ENCODE results near the gene OR7C1.
"Not testable (repeated sequence)": the region's sequence is repeated elsewhere in the genome, so short reads cannot be mapped to it uniquely, and the experiment has no call there.

The OR7C1 gene

DNA sequence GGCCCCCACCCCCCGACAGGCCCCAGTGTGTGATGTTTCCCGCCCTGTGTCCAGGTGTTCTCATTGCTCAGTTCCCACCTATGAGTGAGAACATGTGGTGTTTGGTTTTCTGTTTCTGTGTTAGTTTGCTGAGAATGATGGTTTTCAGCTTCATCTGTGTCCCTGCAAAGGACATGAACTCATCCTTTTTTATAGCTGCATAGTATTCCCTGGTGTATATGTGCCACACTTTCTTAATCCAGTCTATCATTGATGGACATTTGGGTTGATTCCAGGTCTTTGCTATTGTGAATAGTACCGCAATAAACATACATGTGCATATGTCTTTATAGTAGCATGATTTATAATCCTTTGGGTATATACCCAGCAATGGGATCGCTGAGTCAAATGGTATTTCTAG lies 57.3 kb downstream of the OR7C1 start:
- H3K9me3 ChIP-seq (ENCODE audit: control insufficient read depth, low read length); H3K4me3 ChIP-seq (ENCODE audit: insufficient read depth, low read depth, low read length); H3K27ac ChIP-seq (ENCODE audit: insufficient read depth, low read depth, low read length, poor library complexity, severe bottlenecking); H3K36me3 ChIP-seq (ENCODE audit: control insufficient read depth, insufficient read depth, low read length); H3K4me1 ChIP-seq (ENCODE audit: control insufficient read depth, insufficient read depth, low read length); H3K27me3 ChIP-seq (ENCODE audit: control insufficient read depth, insufficient read depth, low read length, poor library complexity, severe bottlenecking): not testable (repeated sequence)
- 73 to 91% methylated on average over 1 to 2 of the region's 4 CpGs for WGBS, 2 experiments

DNA sequence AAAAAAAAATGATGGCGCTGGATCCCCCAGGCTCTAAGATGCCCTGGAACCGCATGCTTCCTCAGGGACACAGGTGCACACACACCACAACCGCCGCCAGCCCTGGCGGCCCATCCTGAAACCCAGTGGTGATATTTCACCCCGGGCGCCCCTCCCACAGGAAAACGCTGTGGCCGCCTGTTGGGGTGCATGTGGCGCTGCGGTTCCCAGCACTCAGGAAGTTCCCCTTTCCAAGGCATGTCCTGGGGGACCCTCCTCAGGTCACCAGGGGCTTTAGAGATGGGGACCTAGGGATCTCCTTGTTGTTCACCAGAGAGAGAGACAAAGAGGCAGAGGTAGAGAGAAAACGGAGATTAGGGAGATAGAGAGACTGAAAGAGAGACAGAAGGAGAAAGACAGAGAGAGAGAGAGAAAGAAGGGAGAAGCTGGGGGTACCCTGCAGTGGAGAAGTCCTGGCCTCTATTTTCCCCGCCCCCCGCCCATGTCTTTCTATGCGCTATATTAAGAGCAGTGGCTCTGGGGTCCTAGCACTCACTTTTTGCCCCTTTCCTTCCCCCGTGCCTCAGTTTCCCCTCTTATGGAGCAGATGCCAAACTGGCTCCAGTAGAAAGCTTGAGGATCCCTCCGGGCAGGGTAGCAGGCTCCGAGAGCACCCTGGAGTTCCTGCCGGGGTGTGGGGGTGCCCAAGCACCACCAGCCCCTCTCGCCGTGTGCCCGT lies 59.0 kb downstream of the OR7C1 start:
- WGBS, 2 experiments, result 63 to 66% methylated on average over 21 to 22 of the region's 22 CpGs
- H3K27ac ChIP-seq (ENCODE audit: insufficient read depth, low read depth, low read length, poor library complexity, severe bottlenecking), result no peak overlapping the region
- H3K27me3 ChIP-seq (ENCODE audit: control insufficient read depth, insufficient read depth, low read length, poor library complexity, severe bottlenecking), result peaks cover 3% of the 10 kb centered on the region
- H3K4me1 ChIP-seq (ENCODE audit: control insufficient read depth, insufficient read depth, low read length), result no peaks in the 10 kb centered on the region
- no peak overlapping the region for H3K4me3 ChIP-seq (ENCODE audit: insufficient read depth, low read depth, low read length)
- H3K9me3 ChIP-seq (ENCODE audit: control insufficient read depth, low read length), result no peaks in the 10 kb centered on the region
- no peaks in the 10 kb centered on the region for H3K36me3 ChIP-seq (ENCODE audit: control insufficient read depth, insufficient read depth, low read length)

DNA sequence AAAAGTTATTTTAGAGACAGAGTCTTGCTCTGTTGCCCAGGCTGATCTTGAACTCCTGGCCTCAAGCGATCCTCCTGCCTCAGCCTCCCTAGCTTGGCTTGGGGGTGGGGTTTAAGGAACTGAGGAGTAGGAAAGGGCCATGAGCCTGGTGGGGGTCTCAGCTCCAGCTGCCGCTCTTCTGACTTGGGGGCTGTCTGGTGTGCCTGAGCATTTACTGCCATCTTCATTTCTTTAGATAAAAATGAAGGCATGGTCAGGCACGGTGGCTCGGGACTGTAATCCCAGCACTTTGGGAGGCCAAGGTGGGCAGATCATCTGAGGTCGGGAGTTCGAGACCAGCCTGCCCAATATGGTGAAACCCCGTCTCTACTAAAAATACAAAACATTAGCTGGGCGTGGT lies 59.7 kb downstream of the OR7C1 start:
- H3K36me3 ChIP-seq (ENCODE audit: control insufficient read depth, insufficient read depth, low read length); H3K27ac ChIP-seq (ENCODE audit: insufficient read depth, low read depth, low read length, poor library complexity, severe bottlenecking); H3K4me3 ChIP-seq (ENCODE audit: insufficient read depth, low read depth, low read length); H3K27me3 ChIP-seq (ENCODE audit: control insufficient read depth, insufficient read depth, low read length, poor library complexity, severe bottlenecking); H3K4me1 ChIP-seq (ENCODE audit: control insufficient read depth, insufficient read depth, low read length); H3K9me3 ChIP-seq (ENCODE audit: control insufficient read depth, low read length): not testable (repeated sequence)
- 74 to 77% methylated on average over 8 of the region's 8 CpGs for WGBS, 2 experiments

DNA sequence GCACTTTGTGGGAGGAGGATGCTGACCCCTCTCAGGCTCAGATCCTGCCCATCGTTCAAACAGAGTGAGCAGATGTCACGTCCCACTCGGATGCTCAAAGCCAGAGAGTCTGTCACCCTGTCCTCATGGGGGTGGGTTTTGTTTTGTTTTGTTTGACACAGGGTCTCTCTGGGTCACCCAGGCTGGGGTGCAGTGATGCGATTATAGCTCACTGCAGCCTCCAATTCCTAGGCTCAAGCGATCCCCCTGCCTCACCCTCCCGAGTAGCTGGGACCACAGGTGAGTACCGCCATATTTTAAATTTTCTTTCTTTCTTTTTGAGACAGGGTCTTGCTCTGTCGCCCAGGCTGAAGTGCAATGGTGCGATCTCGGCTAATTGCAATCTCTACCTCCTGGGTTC lies 60.6 kb downstream of the OR7C1 start:
- H3K4me1 ChIP-seq (ENCODE audit: control insufficient read depth, insufficient read depth, low read length), result no peaks in the 10 kb centered on the region
- no peaks in the 10 kb centered on the region for H3K9me3 ChIP-seq (ENCODE audit: control insufficient read depth, low read length)
- H3K27ac ChIP-seq (ENCODE audit: insufficient read depth, low read depth, low read length, poor library complexity, severe bottlenecking), result no peak overlapping the region
- H3K4me3 ChIP-seq (ENCODE audit: insufficient read depth, low read depth, low read length), result no peak overlapping the region
- 73 to 74% methylated on average over 9 to 10 of the region's 10 CpGs for WGBS, 2 experiments
- no peaks in the 10 kb centered on the region for H3K36me3 ChIP-seq (ENCODE audit: control insufficient read depth, insufficient read depth, low read length)
- peaks cover 3% of the 10 kb centered on the region for H3K27me3 ChIP-seq (ENCODE audit: control insufficient read depth, insufficient read depth, low read length, poor library complexity, severe bottlenecking)

DNA sequence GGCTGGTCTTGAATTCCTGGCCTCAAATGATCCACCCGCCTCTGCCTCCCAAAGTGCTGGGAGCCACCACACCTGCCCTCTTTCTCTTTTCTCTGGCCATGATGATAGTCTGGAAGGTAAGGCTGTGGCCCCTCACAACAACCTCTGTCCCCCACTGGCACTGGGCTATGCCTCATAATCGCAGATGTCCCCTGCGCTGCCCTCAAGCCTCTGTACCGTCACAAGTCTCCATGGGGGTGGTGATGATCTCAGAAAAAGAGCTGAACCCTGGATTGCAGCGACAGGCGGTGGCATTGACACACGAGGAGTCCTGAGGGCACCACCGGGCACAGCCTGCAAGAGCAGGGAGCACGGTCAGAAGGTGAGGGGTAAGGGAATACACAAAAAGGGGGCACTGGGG lies 61.3 kb downstream of the OR7C1 start:
- H3K27me3 ChIP-seq (ENCODE audit: control insufficient read depth, insufficient read depth, low read length, poor library complexity, severe bottlenecking); H3K27ac ChIP-seq (ENCODE audit: insufficient read depth, low read depth, low read length, poor library complexity, severe bottlenecking); H3K36me3 ChIP-seq (ENCODE audit: control insufficient read depth, insufficient read depth, low read length); H3K4me1 ChIP-seq (ENCODE audit: control insufficient read depth, insufficient read depth, low read length); H3K4me3 ChIP-seq (ENCODE audit: insufficient read depth, low read depth, low read length); H3K9me3 ChIP-seq (ENCODE audit: control insufficient read depth, low read length): not testable (repeated sequence)
- WGBS, 2 experiments, result 79% methylated on average over 4 to 8 of the region's 9 CpGs

DNA sequence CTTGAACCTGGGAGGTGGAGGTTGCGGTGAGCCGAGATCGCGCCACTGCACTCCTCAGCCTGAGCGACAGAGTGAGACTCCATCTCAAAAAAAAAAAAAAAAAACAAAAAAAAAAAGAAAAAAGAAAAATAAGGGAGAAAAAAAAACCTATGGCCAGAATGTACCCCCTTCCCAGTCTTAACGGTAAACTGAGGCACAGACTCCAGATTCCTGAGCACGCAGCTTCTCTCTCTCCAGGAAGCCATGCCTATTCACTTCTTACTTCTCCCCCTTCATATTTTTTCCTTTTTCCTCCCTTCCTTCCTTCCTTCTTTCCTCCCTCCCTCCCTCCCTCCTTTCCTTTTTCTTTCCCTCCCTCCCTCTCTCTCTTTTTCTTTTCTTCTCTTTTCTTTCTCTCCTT lies 62.0 kb downstream of the OR7C1 start:
- no peaks in the 10 kb centered on the region for H3K9me3 ChIP-seq (ENCODE audit: control insufficient read depth, low read length)
- WGBS, 2 experiments, result 80 to 82% methylated on average over 3 of the region's 7 CpGs
- no peak overlapping the region for H3K27ac ChIP-seq (ENCODE audit: insufficient read depth, low read depth, low read length, poor library complexity, severe bottlenecking)
- no peaks in the 10 kb centered on the region for H3K36me3 ChIP-seq (ENCODE audit: control insufficient read depth, insufficient read depth, low read length)
- peaks cover 3% of the 10 kb centered on the region for H3K27me3 ChIP-seq (ENCODE audit: control insufficient read depth, insufficient read depth, low read length, poor library complexity, severe bottlenecking)
- H3K4me1 ChIP-seq (ENCODE audit: control insufficient read depth, insufficient read depth, low read length), result no peaks in the 10 kb centered on the region
- no peak overlapping the region for H3K4me3 ChIP-seq (ENCODE audit: insufficient read depth, low read depth, low read length)

DNA sequence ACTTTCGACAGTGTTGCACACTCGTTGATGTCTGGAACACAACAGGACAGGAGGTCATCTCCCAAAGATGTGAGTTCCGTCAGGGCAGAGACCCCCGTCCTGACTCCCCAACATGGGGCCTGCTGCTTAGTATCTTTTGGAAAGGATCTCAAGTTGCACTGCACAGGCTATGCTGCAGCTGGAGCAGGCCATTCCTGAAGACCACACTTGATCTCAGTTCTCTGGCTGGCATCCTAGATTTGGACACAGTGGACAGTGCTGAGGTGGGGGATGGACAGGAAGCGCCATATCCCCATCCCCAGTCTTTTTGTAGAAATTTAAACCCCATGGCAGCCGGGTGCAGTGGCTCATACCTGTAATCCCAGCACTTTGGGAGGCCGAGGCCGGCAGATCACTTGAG lies 62.5 kb downstream of the OR7C1 start:
- no peak overlapping the region for H3K27ac ChIP-seq (ENCODE audit: insufficient read depth, low read depth, low read length, poor library complexity, severe bottlenecking)
- WGBS, 2 experiments, result 81% methylated on average over 8 of the region's 8 CpGs

DNA sequence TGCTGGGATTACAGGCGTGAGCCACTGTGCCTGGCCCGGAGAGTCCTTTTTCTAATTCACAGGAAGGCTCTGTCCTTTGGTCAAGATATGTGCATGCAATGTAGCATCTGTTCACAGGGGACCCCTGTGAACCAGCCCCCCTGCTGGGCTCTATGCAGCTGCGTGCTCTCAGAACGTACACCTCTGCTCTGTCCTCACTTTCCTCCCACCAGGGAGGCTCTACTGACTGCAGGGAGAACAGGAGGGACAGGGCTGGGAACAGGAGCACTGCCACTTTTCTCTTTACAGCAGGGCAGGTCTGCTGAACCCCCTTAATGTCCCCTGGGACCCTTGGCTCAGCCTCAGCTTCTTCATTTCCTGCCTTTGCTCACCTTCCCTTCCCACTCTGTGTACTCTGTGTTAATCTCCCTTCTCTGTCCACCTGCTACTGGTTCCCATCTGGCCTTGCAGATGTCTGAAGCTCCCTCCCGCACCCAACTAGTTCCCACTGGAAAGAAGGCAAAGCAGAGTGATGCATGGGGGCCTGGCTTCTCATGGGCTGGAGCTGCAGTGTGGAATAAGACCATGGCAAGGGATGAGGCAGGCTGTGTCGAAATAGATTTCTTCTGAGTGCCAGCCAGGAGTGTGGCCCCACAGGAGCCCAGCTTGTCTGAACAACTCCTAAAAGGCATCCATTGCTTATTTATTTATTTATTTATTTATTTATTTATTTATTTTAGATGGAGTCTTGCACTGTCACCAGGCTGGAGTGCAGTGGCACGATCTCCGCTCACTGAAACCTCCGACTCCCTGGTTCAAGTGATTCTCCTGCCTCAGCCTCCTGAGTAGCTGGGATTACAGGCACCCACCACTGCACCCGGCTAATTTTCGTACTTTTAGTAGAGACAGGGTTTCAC lies 63.8 kb downstream of the OR7C1 start:
- 77 to 79% methylated on average over 11 of the region's 11 CpGs for WGBS, 2 experiments
- Histone ChIP-seq H3K9me3 (ENCODE audit: control insufficient read depth, low read length) (no peaks in the 10 kb centered on the region), H3K4me3 (ENCODE audit: insufficient read depth, low read depth, low read length) (no peak overlapping the region), H3K4me1 (ENCODE audit: control insufficient read depth, insufficient read depth, low read length) (no peaks in the 10 kb centered on the region), H3K36me3 (ENCODE audit: control insufficient read depth, insufficient read depth, low read length) (no peaks in the 10 kb centered on the region), H3K27me3 (ENCODE audit: control insufficient read depth, insufficient read depth, low read length, poor library complexity, severe bottlenecking) (peaks cover 1% of the 10 kb centered on the region), H3K27ac (ENCODE audit: insufficient read depth, low read depth, low read length, poor library complexity, severe bottlenecking) (no peak overlapping the region)

More for the DNA sequence above, 62.5 kb downstream of the OR7C1 start:
- H3K4me3 ChIP-seq (ENCODE audit: insufficient read depth, low read depth, low read length), result no peak overlapping the region
- H3K27me3 ChIP-seq (ENCODE audit: control insufficient read depth, insufficient read depth, low read length, poor library complexity, severe bottlenecking), result peaks cover 3% of the 10 kb centered on the region
- no peaks in the 10 kb centered on the region for H3K4me1 ChIP-seq (ENCODE audit: control insufficient read depth, insufficient read depth, low read length)
- no peaks in the 10 kb centered on the region for H3K36me3 ChIP-seq (ENCODE audit: control insufficient read depth, insufficient read depth, low read length)
- H3K9me3 ChIP-seq (ENCODE audit: control insufficient read depth, low read length), result no peaks in the 10 kb centered on the region

DNA sequence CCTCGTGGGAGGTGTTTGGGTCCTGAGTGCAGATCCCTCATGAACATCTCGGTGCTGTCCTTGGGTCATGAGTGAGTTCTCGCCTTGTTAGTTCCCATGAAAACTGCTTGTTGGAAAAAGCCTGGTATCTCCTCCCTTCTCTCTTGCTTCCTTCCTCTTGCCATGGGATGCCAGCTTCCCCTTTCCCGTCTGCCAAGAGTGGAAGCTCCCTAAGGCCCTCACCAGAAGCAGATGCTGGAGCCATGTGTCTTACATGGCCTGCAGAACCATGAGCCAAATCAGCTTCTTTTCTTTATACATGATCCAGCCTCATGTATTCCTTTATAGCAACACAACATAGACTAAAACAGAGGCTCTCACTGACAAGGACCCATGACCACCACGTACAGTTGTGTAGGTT lies 64.8 kb downstream of the OR7C1 start:
- no peaks in the 10 kb centered on the region for H3K4me1 ChIP-seq (ENCODE audit: control insufficient read depth, insufficient read depth, low read length)
- H3K36me3 ChIP-seq (ENCODE audit: control insufficient read depth, insufficient read depth, low read length), result no peaks in the 10 kb centered on the region
- H3K27me3 ChIP-seq (ENCODE audit: control insufficient read depth, insufficient read depth, low read length, poor library complexity, severe bottlenecking), result no peaks in the 10 kb centered on the region
- H3K27ac ChIP-seq (ENCODE audit: insufficient read depth, low read depth, low read length, poor library complexity, severe bottlenecking), result no peak overlapping the region
- WGBS, 2 experiments, result 58 to 61% methylated on average over 5 of the region's 5 CpGs
- H3K9me3 ChIP-seq (ENCODE audit: control insufficient read depth, low read length), result no peaks in the 10 kb centered on the region
- H3K4me3 ChIP-seq (ENCODE audit: insufficient read depth, low read depth, low read length), result no peak overlapping the region

DNA sequence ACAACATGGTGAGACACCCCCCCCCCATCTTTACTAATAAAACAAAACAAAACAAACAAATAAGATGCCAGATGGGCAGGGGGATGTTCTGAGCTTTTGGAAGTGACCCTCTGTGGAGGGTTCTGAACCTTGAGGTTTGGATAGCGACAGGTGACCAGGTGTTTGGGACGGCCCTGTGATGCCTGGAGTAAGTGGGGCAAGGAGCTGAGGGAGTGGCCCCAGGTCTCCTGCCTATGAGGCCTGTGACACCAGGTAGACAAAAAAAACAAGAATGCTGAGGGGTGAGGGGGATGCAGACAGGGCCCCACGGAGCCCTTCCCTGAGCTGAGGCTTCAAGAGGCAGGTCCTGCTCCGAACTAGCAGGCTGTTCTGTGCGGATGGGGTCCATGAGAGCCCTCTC lies 65.8 kb downstream of the OR7C1 start:
- Histone ChIP-seq H3K27me3 (ENCODE audit: control insufficient read depth, insufficient read depth, low read length, poor library complexity, severe bottlenecking) (no peaks in the 10 kb centered on the region), H3K9me3 (ENCODE audit: control insufficient read depth, low read length) (no peaks in the 10 kb centered on the region), H3K4me1 (ENCODE audit: control insufficient read depth, insufficient read depth, low read length) (no peaks in the 10 kb centered on the region), H3K36me3 (ENCODE audit: control insufficient read depth, insufficient read depth, low read length) (no peaks in the 10 kb centered on the region), H3K4me3 (ENCODE audit: insufficient read depth, low read depth, low read length) (no peak overlapping the region), H3K27ac (ENCODE audit: insufficient read depth, low read depth, low read length, poor library complexity, severe bottlenecking) (no peak overlapping the region)
- WGBS, 2 experiments, result 85 to 86% methylated on average over 5 of the region's 5 CpGs
